ENCODE measurements around the gene LRRC4.

The LRRC4 gene

GRCh38 chr7:128030654-128031611 lies at the start of gene LRRC4:
Gene LRRC4, minus strand, starts transcription at chr7:128031437. Its CDS starts 797 bp downstream, at chr7:128030640.
- DNase-seq: no peak

- DNase-seq: no peak
These were observed 48.9 kb upstream of the LRRC4 start for GRCh38 chr7:128080169-128080568.

GRCh38 chr7:128078309-128078708 lies 47.1 kb upstream of the LRRC4 start:
- DNase-seq: no peak

- no peak for DNase-seq
These were observed 45.6 kb upstream of the LRRC4 start for GRCh38 chr7:128076796-128077271.

- DNase-seq: no peak
These were observed 45.1 kb upstream of the LRRC4 start for GRCh38 chr7:128076196-128076795.

- DNase-seq: no peak
These were observed 44.2 kb upstream of the LRRC4 start for GRCh38 chr7:128075242-128076095.

GRCh38 chr7:128074736-128075135 lies 43.5 kb upstream of the LRRC4 start:
- no peak for DNase-seq

GRCh38 chr7:128074336-128074735 lies 43.1 kb upstream of the LRRC4 start:
- DNase-seq: no peak

- DNase-seq: no peak
These were observed 42.6 kb upstream of the LRRC4 start for GRCh38 chr7:128073671-128074310.

- DNase-seq: no peak
These were observed 40.6 kb upstream of the LRRC4 start for GRCh38 chr7:128071801-128072200.

- no peak for DNase-seq
These were observed 40.1 kb upstream of the LRRC4 start for GRCh38 chr7:128071376-128071775.

GRCh38 chr7:128069373-128070364 lies 38.4 kb upstream of the LRRC4 start:
- DNase-seq: no peak

GRCh38 chr7:128068785-128069184 lies 37.5 kb upstream of the LRRC4 start:
- no peak for DNase-seq

- no peak for DNase-seq
These were observed 36.7 kb upstream of the LRRC4 start for GRCh38 chr7:128067983-128068382.

GRCh38 chr7:128066858-128067257 lies 35.6 kb upstream of the LRRC4 start:
- no peak for DNase-seq

GRCh38 chr7:128066395-128066794 lies 35.2 kb upstream of the LRRC4 start:
- DNase-seq: no peak

GRCh38 chr7:128065872-128066271 lies 34.6 kb upstream of the LRRC4 start:
- no peak for DNase-seq

GRCh38 chr7:128063088-128063487 lies 31.9 kb upstream of the LRRC4 start:
- DNase-seq: no peak

- no peak for DNase-seq
These were observed 28.8 kb upstream of the LRRC4 start for GRCh38 chr7:128060018-128060417.

- no peak for DNase-seq
These were observed 28.1 kb upstream of the LRRC4 start for GRCh38 chr7:128059143-128059988.

Measured in NCI-H446 treated with DMSO at 0.1 percent for 48 hours (cell line).